HepG2 (cell line): ENCODE data around the gene CCL2. TPM values are rescaled to one million over a fixed set of nuclear protein-coding genes. Genes with fewer than 3 reads are reported as not detected.

Experiments used
- ATAC-seq: fragments of 200-7000 bp; cut with Tn5 transposase; 3 replicates; pipeline ENCODE4 v1.9.1; 2020; ENCODE audit warnings: mild to moderate bottlenecking, moderate library complexity
- BruUV-seq: library from RNA; stranded (reverse); fragments of 400-500 nt; replicated peaks from 2 replicates; lab custom pipeline; 2021; lab: Mats Ljungman, UMichigan
- CTCF ChIA-PET: fragments of 300-600 bp; formaldehyde crosslinking; extraction: SDS; loops from one replicate; lab custom pipeline; 2021; ENCODE audit warnings: low total read pairs, inconsistent platforms, low intra/inter-chr PET ratio; lab: Yijun Ruan, JAX
- POLR2A ChIA-PET: fragments of 350-600 bp; sonication (Branson Sonifier 250); formaldehyde crosslinking; loops from one replicate; lab custom pipeline; 2020; ENCODE audit warnings: antibody characterized with exemption, inconsistent platforms; lab: Yijun Ruan, JAX
- DNase-seq: peaks from one replicate; pipeline ENCODE4 v3.0.0-alpha.2; 2015; ENCODE audit warnings: low spot score
- FAIRE-seq: peaks from 3 replicates; lab custom pipeline; 2011; peaks lifted over from hg19 to GRCh38; lab: Jason Lieb, UNC
- H2AFZ ChIP-seq: one replicate; pipeline ENCODE4 v1.6.1; 2011; ENCODE audit warnings: low read length, inconsistent platforms
- H3K27ac ChIP-seq: fragments of 300-600 bp; 3 replicates; pipeline ENCODE4 v1.8.0; 2011; ENCODE audit warnings: mixed run types, mild to moderate bottlenecking, mixed read lengths, low read length, inconsistent platforms; ENCODE audit not compliant: insufficient read depth; ENCODE audit errors: extremely low read length
- H3K27me3 ChIP-seq, 2 experiments: fragments of 200-600 bp in 1 of 2; 2 replicates in 1 of 2; 3 replicates in 1 of 2; pipeline versions ENCODE4 v1.6.0 to v1.8.0; 2011; ENCODE audit warnings: low read length in 2 of 2, mild to moderate bottlenecking in 2 of 2, moderate library complexity in 2 of 2, inconsistent platforms in 1 of 2; ENCODE audit not compliant: insufficient read depth in 2 of 2, control insufficient read depth in 1 of 2
- H3K36me3 ChIP-seq, 2 experiments: fragments of 200-600 bp in 1 of 2; replicated peaks in 1 of 2; 2 replicates in 1 of 2; 3 replicates in 1 of 2; pipeline versions ENCODE4 v1.5.1 to v1.8.0; 2011; ENCODE audit warnings: low read length in 2 of 2, inconsistent platforms in 1 of 2; ENCODE audit not compliant: insufficient read depth in 2 of 2, control insufficient read depth in 1 of 2
- H3K4me1 ChIP-seq: 2 replicates; pipeline ENCODE4 v1.5.1; 2012; ENCODE audit warnings: low read length, inconsistent platforms; ENCODE audit not compliant: insufficient read depth
- H3K4me2 ChIP-seq: 2 replicates; pipeline ENCODE4 v1.6.0; 2011; ENCODE audit warnings: low read depth, low read length, inconsistent platforms
- H3K4me3 ChIP-seq, 3 experiments: fragments of 200-600 bp in 1 of 3; sonication (generic), shearing (Covaris generic) in 1 of 3; replicated peaks in 1 of 3; 2 replicates each; pipeline ENCODE4 v1.5.1; 2011 to 2016; ENCODE audit warnings: low read length in 3 of 3, inconsistent platforms in 2 of 3, low read depth in 2 of 3, mild to moderate bottlenecking in 2 of 3, control low read depth in 1 of 3, mixed read lengths in 1 of 3; ENCODE audit not compliant: insufficient read depth in 1 of 3
- H3K79me2 ChIP-seq: one replicate; pipeline ENCODE4 v1.6.1; 2011; ENCODE audit warnings: low read length, inconsistent platforms; ENCODE audit not compliant: insufficient read depth
- H3K9ac ChIP-seq: 2 replicates; pipeline ENCODE4 v1.6.0; 2011; ENCODE audit warnings: mild to moderate bottlenecking, low read depth, low read length, inconsistent platforms; ENCODE audit not compliant: insufficient read depth
- H3K9me3 ChIP-seq: 2 replicates; pipeline ENCODE4 v1.5.1; 2012; ENCODE audit warnings: mild to moderate bottlenecking, low read length
- H4K20me1 ChIP-seq: 2 replicates; pipeline ENCODE4 v1.6.0; 2011; ENCODE audit warnings: inconsistent platforms, mild to moderate bottlenecking, low read length, moderate library complexity; ENCODE audit not compliant: insufficient read depth
- CTCF ChIP-seq: sonication (generic); formaldehyde crosslinking; IDR thresholded peaks from 2 replicates; pipeline ENCODE4 v1.5.0; 2020; ENCODE audit warnings: mild to moderate bottlenecking, missing genetic modification reagents, moderate library complexity
- ELF1 ChIP-seq: sonication (generic); formaldehyde crosslinking; IDR thresholded peaks from 2 replicates; pipeline ENCODE4 v1.4.0; 2020; ENCODE audit warnings: missing genetic modification reagents
- ISX ChIP-seq: sonication (generic); formaldehyde crosslinking; conservative IDR thresholded peaks from 2 replicates; pipeline ENCODE4 v1.5.0; 2020; ENCODE audit warnings: missing genetic modification reagents
- KDM2A ChIP-seq: sonication (generic); formaldehyde crosslinking; IDR thresholded peaks from 2 replicates; pipeline ENCODE4 v1.4.0; 2020; ENCODE audit warnings: low read depth, missing genetic modification reagents, borderline replicate concordance
- NPAS2 ChIP-seq: sonication (generic); formaldehyde crosslinking; IDR thresholded peaks from 2 replicates; pipeline ENCODE4 v1.8.0; 2022; ENCODE audit warnings: mild to moderate bottlenecking, missing genetic modification reagents, borderline replicate concordance
- NR3C1 ChIP-seq: sonication (generic); formaldehyde crosslinking; IDR thresholded peaks from 2 replicates; pipeline ENCODE4 v1.4.0; 2020; ENCODE audit warnings: missing genetic modification reagents
- ONECUT2 ChIP-seq: sonication (generic); formaldehyde crosslinking; IDR thresholded peaks from 2 replicates; pipeline ENCODE4 v1.4.0; 2020; ENCODE audit warnings: missing genetic modification reagents
- TFDP1 ChIP-seq: IDR thresholded peaks from 2 replicates; pipeline ENCODE4 v1.6.1; 2016; ENCODE audit warnings: missing compliant biosample characterization, missing genetic modification reagents, borderline replicate concordance
- ZBTB34 ChIP-seq: sonication (generic); formaldehyde crosslinking; IDR thresholded peaks from 2 replicates; pipeline ENCODE4 v1.8.0; 2022; ENCODE audit warnings: mild to moderate bottlenecking, missing genetic modification reagents
- ZNF30 ChIP-seq: sonication (generic); formaldehyde crosslinking; IDR thresholded peaks from 2 replicates; pipeline ENCODE4 v1.5.0; 2020; ENCODE audit warnings: mild to moderate bottlenecking, missing genetic modification reagents
- ZNF503 ChIP-seq: sonication (generic); formaldehyde crosslinking; IDR thresholded peaks from 2 replicates; pipeline ENCODE4 v1.4.0; 2020; ENCODE audit warnings: missing genetic modification reagents
- ZNF510 ChIP-seq: sonication (generic); formaldehyde crosslinking; IDR thresholded peaks from 2 replicates; pipeline ENCODE4 v1.4.0; 2020; ENCODE audit warnings: low read depth, mild to moderate bottlenecking, missing genetic modification reagents
- ZNF558 ChIP-seq: sonication (generic); formaldehyde crosslinking; IDR thresholded peaks from 2 replicates; pipeline ENCODE4 v1.9.0; 2022; ENCODE audit warnings: mild to moderate bottlenecking, missing genetic modification reagents, borderline replicate concordance
- ZNF577 ChIP-seq: sonication (generic); formaldehyde crosslinking; IDR thresholded peaks from 2 replicates; pipeline ENCODE4 v1.4.0; 2020; ENCODE audit warnings: mild to moderate bottlenecking, low read depth, missing genetic modification reagents, borderline replicate concordance
- ZNF772 ChIP-seq: sonication (generic); formaldehyde crosslinking; IDR thresholded peaks from 2 replicates; pipeline ENCODE4 v1.5.0; 2020; ENCODE audit warnings: mild to moderate bottlenecking, missing genetic modification reagents
- WGBS: methylation state at CpG from one replicate; pipeline ENCODE4 v1.1.6; 2017; ENCODE audit warnings: low lambda C conversion rate; 5-methylcytosine and 5-hydroxymethylcytosine counted together
- in situ Hi-C: cut with HindIII; loops from 2 replicates; pipeline ENCODE4 v1.10.0; 2017; ENCODE audit warnings: low pct_unique_long_range_greater_than_20kb; ENCODE audit not compliant: extremely low pct_ligation_motif_present
- intact Hi-C: fragments of 100-400 bp; cut with micrococcal nuclease; formaldehyde crosslinking; loops from one replicate; pipeline ENCODE4 v1.10.0; 2022; ENCODE audit not compliant: unreplicated experiment
- polyA plus RNA-seq, 8 experiments: library from polyadenylated mRNA; depleted of rRNA in 3 of 8; stranded (reverse) in 7 of 8; unstranded in 1 of 8; fragments of >200 nt; fragmentation: Illumina TruSeq in 4 of 8; extraction: Trizol in 4 of 8; gene quantifications; 2 replicates each; pipeline versions ENCODE4 v1.2.1 to v1.2.3, GENCODE V29; 2011 to 2016; ENCODE audit warnings: low read depth in 4 of 8, missing spikeins in 1 of 8, mixed read lengths in 1 of 8; ENCODE audit not compliant: insufficient read depth in 1 of 8
- total RNA-seq, 5 experiments: library from RNA; depleted of rRNA; stranded (reverse); fragments of >200 nt; fragmentation: Illumina TruSeq; extraction: Trizol; gene quantifications; 2 replicates each; pipeline ENCODE4 v1.2.3, GENCODE V29; 2016; ENCODE audit warnings: low read depth in 1 of 5

CCL2 gene
- total and polyA plus RNA-seq, 2 of the 13 experiments (the other 11 are each of a cell fraction or from before 2014, with no cell fraction given) = not detected

GRCh38 chr17:34252095-34252443 is 3.0 kb upstream of the CCL2 start:
- ChIA-PET POLR2A (no interaction called here), CTCF (no interaction called here)
- H3K9me3 ChIP-seq = no peaks in the 10 kb centered on the region
- H3K27me3 ChIP-seq = no peaks in the 10 kb centered on the region
- no peak overlapping the region for H3K4me3 ChIP-seq
- no peaks in the 10 kb centered on the region for H4K20me1 ChIP-seq
- no peak for DNase-seq
- no peak overlapping the region for H2AFZ ChIP-seq
- intact Hi-C loops = no loop called here
- no peaks in the 10 kb centered on the region for H3K79me2 ChIP-seq
- WGBS = 3% methylated on average over 5 of the region's 5 CpGs
- H3K36me3 ChIP-seq = no peaks in the 10 kb centered on the region
- BruUV-seq = no TSS peak
- TF ChIP-seq ZNF30 (CRISPR knock-in tag) (no peak), KDM2A (no peak), CTCF (CRISPR knock-in tag) (no peak), ZNF503 (CRISPR knock-in tag) (no peak), ISX (CRISPR knock-in tag) (no peak), ZNF510 (CRISPR knock-in tag) (no peak), ZBTB34 (CRISPR knock-in tag) (no peak), ONECUT2 (CRISPR knock-in tag) (no peak), ZNF577 (CRISPR knock-in tag) (no peak), ZNF772 (CRISPR knock-in tag) (no peak), ZNF558 (CRISPR knock-in tag) (no peak), NPAS2 (CRISPR knock-in tag) (no peak), TFDP1 (no peak), NR3C1 (CRISPR knock-in tag) (no peak), ELF1 (CRISPR knock-in tag) (no peak)
- no peak for ATAC-seq
- no peak overlapping the region for H3K4me2 ChIP-seq
- no peaks in the 10 kb centered on the region for H3K4me1 ChIP-seq
- no peak overlapping the region for H3K27ac ChIP-seq
- no peak overlapping the region for H3K9ac ChIP-seq
- in situ Hi-C loops = no loop called here
- no peak for FAIRE-seq
